IMR-90 (cell line): ENCODE data around the gene TTC8. TPM values are rescaled to one million over a fixed set of nuclear protein-coding genes. Genes with fewer than 3 reads are reported as not detected.

Experiments used
- ATAC-seq: fragments of 200-7000 bp; cut with Tn5 transposase; 2 replicates; pipeline ENCODE4 v1.9.1; 2020; ENCODE audit warnings: low read depth, mild to moderate bottlenecking, moderate library complexity
- BruUV-seq: library from RNA; stranded (reverse); fragments of 400-500 nt; replicated peaks from 2 replicates; lab custom pipeline; 2021; lab: Mats Ljungman, UMichigan
- CTCF ChIA-PET: fragments of 300-600 bp; formaldehyde crosslinking; extraction: SDS; loops from one replicate; lab custom pipeline; 2021; ENCODE audit warnings: antibody characterized with exemption; lab: Yijun Ruan, JAX
- POLR2A ChIA-PET: fragments of 300-600 bp; sonication (Branson Sonifier 250); formaldehyde crosslinking; loops from one replicate; lab custom pipeline; 2022; ENCODE audit warnings: antibody characterized with exemption; ENCODE audit not compliant: unreplicated experiment; lab: Charles Lee
- DNase-seq: peaks from one replicate; pipeline ENCODE4 v3.0.0; 2013
- H2AFZ ChIP-seq: replicated peaks from 2 replicates; pipeline ENCODE3; 2013; ENCODE audit warnings: low read length, mild to moderate bottlenecking; ENCODE audit not compliant: poor library complexity
- H2AK5ac ChIP-seq: 2 replicates; pipeline ENCODE4 v1.6.1; 2013; ENCODE audit warnings: low read depth, low read length, inconsistent platforms
- H2AK9ac ChIP-seq: replicated peaks from 2 replicates; pipeline ENCODE3; 2013; ENCODE audit warnings: mild to moderate bottlenecking, low read depth, low read length, moderate library complexity; ENCODE audit not compliant: poor library complexity
- H2BK120ac ChIP-seq: 2 replicates; pipeline ENCODE4 v1.6.1; 2013; ENCODE audit warnings: low read depth, low read length, inconsistent platforms
- H2BK15ac ChIP-seq: 3 replicates; pipeline ENCODE4 v1.6.1; 2013; ENCODE audit warnings: low read depth, low read length, inconsistent platforms
- H2BK20ac ChIP-seq: 2 replicates; pipeline ENCODE4 v1.6.1; 2013; ENCODE audit warnings: low read depth, mild to moderate bottlenecking, inconsistent platforms, low read length, moderate library complexity
- H2BK5ac ChIP-seq: 2 replicates; pipeline ENCODE4 v1.6.1; 2013; ENCODE audit warnings: mild to moderate bottlenecking, low read depth, low read length, inconsistent platforms; ENCODE audit not compliant: poor library complexity, severe bottlenecking
- H3K14ac ChIP-seq: replicated peaks from 2 replicates; pipeline ENCODE4 v1.6.1; 2013; ENCODE audit warnings: low read depth, low read length, inconsistent platforms
- H3K18ac ChIP-seq: 2 replicates; pipeline ENCODE4 v1.6.1; 2013; ENCODE audit warnings: low read depth, low read length, control low read depth
- H3K23ac ChIP-seq: 2 replicates; pipeline ENCODE4 v1.6.1; 2013; ENCODE audit warnings: low read depth, low read length, inconsistent platforms
- H3K27ac ChIP-seq: 2 replicates; pipeline ENCODE4 v1.5.1; 2013; ENCODE audit warnings: mild to moderate bottlenecking, control low read depth, low read length; ENCODE audit not compliant: insufficient read depth
- H3K27me3 ChIP-seq: 2 replicates; pipeline ENCODE4 v1.6.1; 2013; ENCODE audit warnings: low read length; ENCODE audit not compliant: control insufficient read depth, insufficient read depth
- H3K36me3 ChIP-seq: 2 replicates; pipeline ENCODE4 v1.6.1; 2013; ENCODE audit warnings: low read length, mixed read lengths; ENCODE audit not compliant: control insufficient read depth, insufficient read depth
- H3K4ac ChIP-seq: 2 replicates; pipeline ENCODE4 v1.6.1; 2013; ENCODE audit warnings: low read depth, low read length, inconsistent platforms
- H3K4me1 ChIP-seq: 2 replicates; pipeline ENCODE4 v1.6.1; 2013; ENCODE audit warnings: low read length, mixed read lengths; ENCODE audit not compliant: control insufficient read depth, insufficient read depth
- H3K4me2 ChIP-seq: 2 replicates; pipeline ENCODE4 v1.6.1; 2013; ENCODE audit warnings: low read depth, mild to moderate bottlenecking, control low read depth, low read length, moderate library complexity
- H3K4me3 ChIP-seq: 2 replicates; pipeline ENCODE4 v1.5.1; 2013; ENCODE audit warnings: low read depth, mild to moderate bottlenecking, control low read depth, low read length, moderate library complexity; ENCODE audit not compliant: insufficient read depth
- H3K56ac ChIP-seq: 2 replicates; pipeline ENCODE4 v1.6.1; 2013; ENCODE audit warnings: low read length, inconsistent platforms; ENCODE audit not compliant: insufficient read depth; ENCODE audit errors: extremely low read depth
- H3K79me1 ChIP-seq, 2 experiments: 2 replicates each; pipeline ENCODE4 v1.6.1; 2013; ENCODE audit warnings: low read length in 2 of 2, inconsistent platforms in 1 of 2, low read depth in 1 of 2
- H3K9ac ChIP-seq: 2 replicates; pipeline ENCODE4 v1.6.1; 2013; ENCODE audit warnings: low read depth, low read length, control low read depth
- H3K9me1 ChIP-seq: 2 replicates; pipeline ENCODE4 v1.6.1; 2013; ENCODE audit warnings: low read length, inconsistent platforms; ENCODE audit not compliant: insufficient read depth
- H3K9me3 ChIP-seq: 2 replicates; pipeline ENCODE4 v1.6.1; 2013; ENCODE audit warnings: low read length; ENCODE audit not compliant: control insufficient read depth, insufficient read depth
- H4K20me1 ChIP-seq: 2 replicates; pipeline ENCODE4 v1.6.1; 2013; ENCODE audit warnings: low read length, inconsistent platforms; ENCODE audit not compliant: insufficient read depth
- H4K5ac ChIP-seq: 2 replicates; pipeline ENCODE4 v1.6.1; 2013; ENCODE audit warnings: mild to moderate bottlenecking, low read depth, low read length, control low read depth
- H4K8ac ChIP-seq, 2 experiments: 2 replicates each; pipeline ENCODE4 v1.6.1; 2013; ENCODE audit warnings: low read depth in 2 of 2, low read length in 2 of 2, control low read depth in 1 of 2, inconsistent platforms in 1 of 2
- H4K91ac ChIP-seq: 2 replicates; pipeline ENCODE4 v1.6.1; 2013; ENCODE audit warnings: low read depth, low read length, inconsistent platforms; ENCODE audit not compliant: insufficient read depth
- BHLHE40 ChIP-seq: fragments of 150-350 bp; IDR thresholded peaks from 2 replicates; pipeline ENCODE4 v1.6.1; 2016; ENCODE audit warnings: mild to moderate bottlenecking, low read depth, low read length
- FOS ChIP-seq: fragments of 150-350 bp; IDR thresholded peaks from 2 replicates; pipeline ENCODE4 v1.6.1; 2016; ENCODE audit warnings: low read depth, low read length
- MAFK ChIP-seq: IDR thresholded peaks from 2 replicates; pipeline ENCODE4 v1.6.1; 2012; ENCODE audit warnings: low read depth, low read length, improper control_type of control experiment
- POLR2A ChIP-seq: IDR thresholded peaks from 2 replicates; pipeline ENCODE4 v1.6.1; 2012; ENCODE audit warnings: mild to moderate bottlenecking, low read depth, low read length
- SMC3 ChIP-seq: fragments of 150-350 bp; IDR thresholded peaks from 2 replicates; pipeline ENCODE4 v1.6.1; 2016; ENCODE audit warnings: low read depth, mild to moderate bottlenecking, antibody characterized with exemption, low read length, moderate library complexity
- WGBS, 2 experiments: methylation state at CpG; one replicate each; pipeline versions ENCODE4 v1.1.5 to v1.1.7; 2013; ENCODE audit warnings: missing lambda C conversion rate in 2 of 2; ENCODE audit not compliant: insufficient read length in 1 of 2; ENCODE audit errors: extremely low coverage in 2 of 2; 5-methylcytosine and 5-hydroxymethylcytosine counted together
- dilution Hi-C: fragments of 300-500 bp; cut with HindIII; formaldehyde crosslinking; loops from one replicate; pipeline ENCODE4 v1.14.3; 2018; ENCODE audit warnings: low sequenced_read_pairs; ENCODE audit not compliant: unreplicated experiment
- in situ Hi-C: fragments of 300-500 bp; cut with MboI; formaldehyde crosslinking; loops from 3 replicates; pipeline ENCODE4 v1.14.3; 2019; ENCODE audit warnings: low sequenced_read_pairs, inconsistent platforms, mixed read lengths
- intact Hi-C: fragments of 100-400 bp; cut with micrococcal nuclease; formaldehyde crosslinking; loops from 2 replicates; pipeline ENCODE4 v1.10.0; 2022
- polyA plus RNA-seq, 3 experiments: library from polyadenylated mRNA; depleted of rRNA; stranded (reverse); fragments of >200 nt; gene quantifications; 2 replicates each; pipeline ENCODE4 v1.2.3, GENCODE V29; 2012; ENCODE audit warnings: low replicate concordance in 1 of 3
- total RNA-seq: library from RNA; depleted of rRNA; stranded (reverse); fragments of >200 nt; gene quantifications from 2 replicates; pipeline ENCODE4 v1.2.3, GENCODE V29; 2012

TTC8 gene
- total and polyA plus RNA-seq, 2 of the 4 experiments (the other 2 are of a cell fraction), result 48.9 to 84.2 TPM

GRCh38 chr14:88882236-88882635 lies 57.8 kb downstream of the TTC8 start (continued):
- TF ChIP-seq MAFK (no peak), POLR2A (no peak)

- TF ChIP-seq SMC3 (no peak), BHLHE40 (no peak), FOS (peak; percentile 59; the same call in 1 of the 2 replicates)
- Histone ChIP-seq H3K79me1 (no peaks in the 10 kb centered on the region), H4K91ac (0 out of 2 replicates have a peak overlapping the region, but pooled peaks have one; percentile 20), H2BK15ac (no peak overlapping the region), H2BK20ac (no peak overlapping the region), H3K27me3 (no peaks in the 10 kb centered on the region), H4K20me1 (no peaks in the 10 kb centered on the region), H2AFZ (no peak overlapping the region), H2AK5ac (no peak overlapping the region), H3K9me3 (peaks cover 3% of the 10 kb centered on the region), H3K56ac (no peak overlapping the region), H3K18ac (peak overlapping the region; percentile 59; the same call in 1 of the 2 replicates), H3K4me3 (no peak overlapping the region), H4K5ac (no peak overlapping the region), H3K9me1 (no peaks in the 10 kb centered on the region), H4K8ac (no peak overlapping the region), H3K4ac (no peak overlapping the region), H3K14ac (no peak overlapping the region), H3K9ac (no peak overlapping the region), H2BK5ac (peak overlapping the region; percentile 3), H3K4me2 (peak overlapping the region; percentile 21; the same call in 1 of the 2 replicates), H3K23ac (no peak overlapping the region), H2BK120ac (0 out of 2 replicates have a peak overlapping the region, but pooled peaks have one; percentile 17), H3K4me1 (peaks cover 1% of the 10 kb centered on the region; the same call in 1 of the 2 replicates), H3K27ac (no peak overlapping the region), H3K36me3 (no peaks in the 10 kb centered on the region), H2AK9ac (no peak overlapping the region)
- ATAC-seq (peak; percentile 93), DNase-seq (peak; percentile 80)
- BruUV-seq, result no TSS peak
- WGBS, 2 experiments, result 100% methylated on average over 1 of the region's 4 CpGs; no CpG with 5 or more reads in 1 of the 2 experiments
- ChIA-PET POLR2A (interaction anchor here (0.6 kb wide), 1 partner anchor 1393 kb away, joined by 3 read pairs; no protein-coding TSS in a partner anchor), CTCF (no interaction called here)
- intact Hi-C loops, result no loop called here
- in situ Hi-C loops, result no loop called here
- dilution Hi-C loops, result no loop called here
Measured at GRCh38 chr14:88895116-88895515, 70.7 kb downstream of the TTC8 start.
